GM18526 (cell line): ENCODE results near the gene NNT.

Experiments used
- POLR2A ChIP-seq: IDR thresholded peaks from 3 replicates; pipeline ENCODE4 v1.6.1; 2011; ENCODE audit not compliant: insufficient read length; ENCODE audit errors: extremely low read depth

NNT gene

DNA sequence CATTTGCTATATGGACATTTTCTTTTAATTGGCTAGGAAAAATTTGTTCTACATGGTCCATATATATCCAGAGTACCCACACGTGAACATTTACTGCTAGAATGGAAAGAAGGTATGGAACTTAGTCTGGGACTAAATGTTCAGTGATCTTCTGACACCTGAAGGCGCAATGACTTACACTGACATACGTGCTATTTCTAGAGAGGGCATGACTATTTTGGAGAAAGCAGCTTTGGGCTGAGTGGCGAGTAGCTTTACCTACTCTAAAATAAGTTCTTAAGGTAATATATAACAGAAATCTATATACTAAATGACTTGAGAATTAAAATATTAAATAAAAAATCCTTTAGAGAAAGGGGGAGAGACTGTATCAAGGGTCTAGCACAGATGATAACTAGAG is 10.4 kb downstream of the NNT start:
- TF ChIP-seq POLR2A, result no peak

GRCh38 chr5:43615445-43616184 is 12.6 kb downstream of the NNT start:
- TF ChIP-seq POLR2A, result no peak

DNA sequence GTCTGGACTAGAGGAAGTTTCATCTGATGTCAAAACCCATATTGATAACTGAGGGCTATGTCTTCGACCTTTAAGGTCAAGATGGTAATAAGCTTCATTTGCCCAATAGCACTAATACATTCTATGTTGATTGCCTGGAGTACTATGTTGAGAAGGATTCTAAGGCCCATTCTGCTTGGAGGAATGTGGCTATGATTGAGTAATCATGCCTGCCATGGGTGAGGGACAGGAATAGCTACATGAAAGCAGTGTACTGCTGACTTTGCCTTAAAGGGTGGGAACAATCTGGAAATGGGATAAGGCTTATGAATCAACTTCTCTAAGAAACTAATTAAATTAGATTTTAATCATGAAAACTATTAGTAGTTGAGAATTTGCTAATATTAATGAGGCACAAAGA is 13.6 kb downstream of the NNT start:
- no peak for TF ChIP-seq POLR2A

- no peak for TF ChIP-seq POLR2A
These were observed 16.4 kb downstream of the NNT start for GRCh38 chr5:43619380-43619779.

DNA sequence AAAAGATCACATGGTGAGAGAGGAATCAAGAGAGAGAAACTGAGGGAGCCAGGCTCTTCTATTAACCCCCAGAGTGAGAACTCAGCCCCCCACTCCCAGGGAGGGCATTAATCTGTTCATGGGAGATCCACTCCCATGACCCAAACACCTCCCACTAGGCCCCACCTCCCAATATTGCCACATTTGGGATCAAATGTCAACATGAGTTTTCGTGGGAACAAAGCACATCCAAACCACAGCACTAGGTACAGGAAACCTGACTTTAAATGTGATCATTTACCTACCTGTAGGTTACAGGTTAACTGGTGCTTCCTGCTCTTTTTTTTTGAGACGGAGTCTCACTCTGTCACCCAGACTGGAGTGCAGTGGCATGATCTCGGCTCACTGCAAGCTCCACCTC is 16.9 kb downstream of the NNT start:
- no peak for TF ChIP-seq POLR2A

GRCh38 chr5:43620944-43621505 is 18.0 kb downstream of the NNT start:
- no peak for TF ChIP-seq POLR2A

GRCh38 chr5:43622074-43622473 is 19.1 kb downstream of the NNT start:
- no peak for TF ChIP-seq POLR2A

DNA sequence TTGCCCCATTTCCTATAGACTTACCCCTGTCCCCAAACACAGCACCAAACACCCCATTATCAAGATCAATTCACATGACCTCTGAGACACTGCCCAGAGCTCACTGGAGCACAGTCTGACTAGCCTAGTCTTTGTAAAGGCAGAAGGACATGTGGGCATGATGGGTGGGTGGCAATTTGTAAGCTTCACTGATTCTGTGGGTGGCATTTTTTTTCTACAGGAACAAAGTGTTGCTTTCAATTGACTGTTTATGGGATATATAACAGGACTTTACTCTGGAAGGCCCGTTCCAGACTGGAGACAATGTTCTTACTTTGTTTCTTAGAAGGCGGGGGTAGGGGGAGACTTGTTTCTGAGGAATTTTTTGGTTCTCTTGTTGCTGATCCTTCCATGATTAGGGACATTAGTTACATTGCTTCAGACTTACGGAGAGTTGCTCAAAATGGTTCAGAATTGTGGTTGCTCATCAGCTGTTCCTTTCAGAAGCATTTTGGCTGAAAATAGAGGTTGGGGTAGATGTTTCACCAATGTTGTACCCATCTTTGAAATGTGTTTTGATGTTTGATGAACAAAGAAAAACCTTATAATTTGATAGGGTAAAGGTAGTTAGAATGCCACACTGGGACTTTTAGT is 20.2 kb downstream of the NNT start:
- TF ChIP-seq POLR2A, result no peak

- TF ChIP-seq POLR2A, result no peak
These were observed 24.0 kb downstream of the NNT start for GRCh38 chr5:43627028-43627427.

DNA sequence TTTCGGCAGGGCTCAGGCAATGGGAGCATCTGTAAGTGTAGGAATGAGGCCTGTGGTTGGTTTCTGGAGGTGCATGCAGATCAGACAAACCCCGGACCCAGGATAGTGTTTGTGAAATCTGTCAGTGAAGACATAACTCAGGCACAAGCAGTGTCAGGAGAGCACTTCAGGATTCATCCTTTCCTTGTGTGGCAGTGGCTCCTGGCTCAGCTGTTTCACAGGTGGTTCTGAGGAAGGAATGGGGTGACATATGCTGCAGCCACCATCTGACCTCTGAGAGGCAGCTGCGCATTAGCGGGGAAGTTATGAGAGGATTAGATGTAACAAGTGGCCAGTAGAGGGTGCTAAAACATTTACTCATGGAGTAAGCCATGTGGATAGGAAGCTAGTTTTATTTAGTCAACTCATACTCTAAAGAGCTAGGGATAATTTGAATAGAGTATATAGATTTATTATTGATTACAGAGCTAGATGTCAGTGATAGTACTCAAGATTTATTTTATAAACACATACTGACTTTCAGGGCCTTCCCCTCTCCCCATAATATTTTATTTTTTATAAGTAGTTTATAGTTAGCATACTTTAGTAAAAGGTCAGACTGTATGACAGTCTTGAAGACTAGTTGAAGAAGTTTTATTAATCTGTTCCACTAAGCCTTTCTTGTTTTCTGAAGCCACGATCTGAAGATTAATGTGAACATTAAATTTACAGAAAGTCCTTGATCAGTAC is 28.4 kb downstream of the NNT start:
- TF ChIP-seq POLR2A, result no peak

- no peak for TF ChIP-seq POLR2A
These were observed 31.6 kb downstream of the NNT start for GRCh38 chr5:43634621-43635020.

- no peak for TF ChIP-seq POLR2A
These were observed 32.4 kb downstream of the NNT start for GRCh38 chr5:43635374-43635773.

GRCh38 chr5:43636076-43636475 is 33.1 kb downstream of the NNT start:
- no peak for TF ChIP-seq POLR2A

DNA sequence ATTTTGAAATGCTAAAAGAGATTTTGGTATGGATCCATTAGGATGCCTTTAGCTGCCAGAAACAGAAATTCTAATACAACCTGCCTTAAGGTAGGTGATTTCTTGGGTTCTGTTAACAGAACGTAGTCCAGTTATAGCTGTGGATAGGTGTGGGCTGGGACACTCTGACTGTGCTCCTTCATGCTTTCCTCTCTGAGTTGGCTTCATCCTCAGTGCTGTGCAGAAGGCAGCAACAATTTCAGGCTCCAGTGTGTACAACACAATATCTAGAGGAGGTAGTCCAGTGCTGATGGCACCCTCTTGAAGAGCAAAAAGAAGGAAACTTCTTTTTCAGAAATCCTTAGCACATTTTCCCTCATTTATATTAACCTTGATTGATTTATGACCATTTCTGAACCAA is 34.4 kb downstream of the NNT start:
- no peak for TF ChIP-seq POLR2A

DNA sequence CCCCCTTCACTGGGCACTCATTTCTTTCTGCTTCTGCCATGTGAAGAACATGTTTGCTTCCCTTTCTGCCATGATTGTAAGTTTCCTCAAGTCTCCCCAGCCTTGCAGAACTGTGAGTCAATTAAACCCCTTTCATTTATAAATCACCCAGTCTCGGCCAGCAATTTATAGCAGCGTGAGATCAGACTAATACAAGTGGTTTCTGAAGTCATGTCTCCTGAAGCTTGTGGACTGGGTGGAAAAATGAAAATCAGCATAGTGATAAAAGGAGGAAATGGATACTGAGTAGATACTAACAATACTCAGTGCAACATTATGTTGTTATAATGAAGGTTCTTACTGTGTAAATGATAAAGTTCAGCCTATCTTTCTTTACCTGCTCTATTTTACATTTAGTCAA is 35.1 kb downstream of the NNT start:
- TF ChIP-seq POLR2A, result no peak

DNA sequence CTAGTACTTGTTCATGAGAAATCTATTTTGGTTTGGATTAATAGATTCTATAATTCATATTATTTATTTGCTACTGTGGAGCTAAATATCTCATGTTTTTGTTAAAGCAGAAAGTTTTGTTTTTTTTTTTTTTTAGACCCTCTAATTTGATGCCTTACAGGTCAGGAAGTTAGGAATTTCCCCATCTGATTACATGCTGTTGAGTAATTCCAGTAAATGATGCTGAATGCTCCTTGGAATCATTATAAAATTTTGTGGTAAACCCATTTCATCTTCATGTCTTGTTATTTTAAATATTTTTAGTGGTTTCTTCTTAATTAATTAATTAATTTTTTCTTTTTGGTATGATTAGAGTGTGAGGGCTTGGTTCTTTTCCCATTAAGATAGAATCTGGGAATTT is 35.6 kb downstream of the NNT start:
- no peak for TF ChIP-seq POLR2A
